Fibroblast of skin of right quadriceps (primary cell): ENCODE results near the gene MEX3A.
A peak's percentile ranks its signal among the peaks of the same experiment; 100 is the strongest.
"Not testable (repeated sequence)": the region's sequence is repeated elsewhere in the genome, so short reads cannot be mapped to it uniquely, and the experiment has no call there.

ENCODE experiments used
- DNase-seq: peaks from one replicate; pipeline ENCODE4 v3.0.0-alpha.2; 2013

The MEX3A gene

DNA sequence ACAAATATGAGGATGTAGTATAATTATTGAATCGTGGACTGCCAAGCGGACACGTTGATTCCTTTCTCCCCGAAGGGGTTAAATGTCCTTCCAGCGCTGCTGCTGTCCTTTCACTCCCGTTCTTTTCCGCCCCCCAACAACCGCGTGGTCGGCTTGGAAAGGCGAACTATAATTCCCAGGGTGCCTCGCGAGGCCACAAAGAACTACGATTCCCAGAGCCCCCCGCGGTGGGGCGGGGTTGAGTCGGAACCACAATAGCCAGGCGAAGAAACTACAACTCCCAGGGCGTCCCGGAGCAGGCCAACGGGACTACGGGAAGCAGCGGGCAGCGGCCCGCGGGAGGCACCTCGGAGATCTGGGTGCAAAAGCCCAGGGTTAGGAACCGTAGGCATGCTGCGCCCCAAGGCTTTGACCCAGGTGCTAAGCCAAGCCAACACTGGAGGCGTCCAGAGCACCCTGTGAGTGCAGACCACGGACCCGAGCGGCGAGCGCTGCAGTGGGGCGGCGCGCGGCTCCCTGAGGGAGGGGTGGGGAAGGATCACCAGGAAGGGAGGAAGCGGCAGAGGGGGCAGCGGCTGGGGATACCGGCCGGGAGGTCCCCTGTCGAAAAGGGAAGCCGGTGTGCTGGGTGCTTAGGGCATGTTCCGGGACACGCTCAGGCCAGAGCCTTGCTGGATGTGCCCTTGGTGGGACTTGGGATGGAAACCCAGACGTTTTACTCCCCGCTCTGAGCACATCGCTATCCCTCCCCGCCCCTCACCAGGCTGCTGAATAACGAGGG, 27.6 kb downstream of the MEX3A start, which contains the start of gene LAMTOR2:
LAMTOR2 (plus strand) TSS at position 283 of the 781 bp plus-strand sequence; CDS start at position 391, 108 bp downstream.
- DNase-seq: peak; percentile 97

DNA sequence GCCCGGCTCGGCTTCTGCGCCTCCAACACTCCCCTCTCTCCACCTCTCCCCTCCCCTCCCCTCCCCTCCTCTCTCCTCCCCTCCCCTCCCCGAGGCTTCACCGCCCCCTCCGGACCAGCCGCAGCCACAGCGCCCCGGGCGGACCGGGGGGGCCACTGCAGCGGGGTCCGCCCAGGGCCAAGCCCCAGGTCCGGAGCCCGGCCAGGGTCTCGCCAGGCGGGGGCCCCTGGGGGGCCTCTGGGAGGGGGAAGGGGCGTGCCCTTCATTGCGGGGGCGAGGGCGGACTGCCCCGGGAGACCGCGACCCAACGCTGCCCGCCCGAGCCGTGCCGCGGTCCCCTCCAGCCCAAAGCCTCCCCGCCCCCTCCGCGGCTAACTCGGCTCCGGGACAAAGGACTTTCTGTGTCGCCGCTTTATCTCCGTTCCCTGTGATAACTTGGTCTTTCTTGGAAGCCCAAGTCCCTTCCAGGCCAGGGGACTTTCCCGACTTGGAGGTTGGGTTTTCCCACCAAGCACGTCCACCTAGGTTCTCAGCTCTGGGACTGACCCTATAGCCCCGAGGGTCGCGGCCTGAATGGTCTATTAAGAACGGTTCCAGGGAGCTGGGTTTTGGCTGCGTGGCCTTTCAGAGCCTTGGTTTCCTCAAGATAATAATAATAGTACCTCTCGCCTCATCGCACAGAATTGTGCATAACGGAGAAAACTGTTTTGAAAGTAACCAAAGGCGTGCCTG, 28.3 kb downstream of the MEX3A start, which contains the start of gene UBQLN4:
UBQLN4 (minus strand) TSS at position 31 of the 732 bp plus-strand sequence. CDS start 97 bp downstream, outside the sequence.
- peak; percentile 88 for DNase-seq

DNA sequence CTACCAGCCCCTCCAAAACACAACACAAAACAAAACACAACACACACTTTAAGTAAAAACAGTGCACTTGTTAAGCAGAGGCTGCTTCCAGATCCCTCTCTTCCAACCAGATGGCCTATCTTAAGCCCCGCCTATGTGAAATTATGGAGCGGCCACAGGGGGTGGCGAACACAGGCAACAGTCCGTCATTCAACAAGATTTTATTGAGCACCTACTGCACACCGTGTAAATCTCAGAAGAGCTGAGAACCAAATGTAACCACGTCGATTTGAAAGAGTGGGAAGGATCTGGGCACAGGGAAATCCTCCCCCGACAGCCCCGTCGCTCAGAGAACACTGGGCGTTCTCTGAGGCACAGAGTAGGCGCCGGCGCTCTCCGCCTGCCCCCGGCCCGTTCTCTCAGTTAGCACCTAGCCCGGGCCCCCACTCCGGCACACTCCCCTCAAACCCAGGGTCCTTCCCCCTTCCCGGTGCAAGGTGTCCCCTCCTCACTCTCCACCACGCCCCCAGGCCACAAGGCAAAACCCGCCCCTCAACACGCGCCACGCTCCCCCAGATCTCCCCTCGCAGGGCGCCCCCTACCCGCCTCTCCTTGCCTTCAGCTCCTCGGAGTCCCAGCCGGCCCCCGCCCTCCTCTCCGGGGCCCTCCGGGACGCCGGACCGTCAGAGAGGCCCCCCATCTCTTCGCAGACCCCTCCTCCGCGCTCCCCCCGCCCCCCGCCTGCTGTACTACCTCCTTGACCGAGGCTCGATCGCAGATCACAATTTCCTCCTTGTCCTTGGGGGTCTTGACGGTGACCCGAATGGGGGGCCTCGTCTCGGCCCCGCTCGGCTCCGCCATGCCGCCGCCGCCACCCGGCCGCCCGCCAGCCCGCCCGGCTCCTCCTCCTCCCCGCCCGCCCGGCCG, 29.1 kb downstream of the MEX3A start:
- DNase-seq: peak; percentile 61

GRCh38 chr1:156051011-156051725, 31.1 kb downstream of the MEX3A start:
- no peak for DNase-seq

GRCh38 chr1:156050376-156050775, 31.9 kb downstream of the MEX3A start:
- no peak for DNase-seq

- no peak for DNase-seq
Observed at GRCh38 chr1:156048663-156049258, 33.5 kb downstream of the MEX3A start.

- DNase-seq: no peak
Observed at GRCh38 chr1:156045076-156045475, 37.2 kb downstream of the MEX3A start.

GRCh38 chr1:156042828-156043227, 39.4 kb downstream of the MEX3A start:
- no peak for DNase-seq

DNA sequence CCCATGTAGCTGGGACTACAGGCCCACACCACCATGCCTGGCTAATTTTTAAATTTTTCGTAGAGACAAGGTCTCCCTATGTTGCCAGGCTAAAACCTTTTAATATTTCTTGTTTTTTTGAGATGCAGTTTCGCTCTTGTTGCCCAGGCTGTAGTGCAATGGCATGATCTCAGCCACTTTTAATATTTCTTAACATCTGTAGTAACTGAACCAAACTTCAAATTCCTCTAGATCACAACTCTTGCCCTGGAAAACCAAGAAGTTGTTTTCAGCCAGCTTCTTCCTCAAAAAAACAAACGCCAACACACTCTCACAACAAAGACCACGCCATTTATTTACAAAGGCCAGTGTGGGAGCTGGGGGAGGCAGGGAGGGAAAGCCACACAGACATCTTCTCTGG, 47.3 kb downstream of the MEX3A start:
- DNase-seq: not testable (repeated sequence)

- DNase-seq: peak; percentile 20
Observed at GRCh38 chr1:156033011-156033410, 49.3 kb downstream of the MEX3A start.

GRCh38 chr1:156026588-156026987, 55.7 kb downstream of the MEX3A start:
- no peak for DNase-seq

DNA sequence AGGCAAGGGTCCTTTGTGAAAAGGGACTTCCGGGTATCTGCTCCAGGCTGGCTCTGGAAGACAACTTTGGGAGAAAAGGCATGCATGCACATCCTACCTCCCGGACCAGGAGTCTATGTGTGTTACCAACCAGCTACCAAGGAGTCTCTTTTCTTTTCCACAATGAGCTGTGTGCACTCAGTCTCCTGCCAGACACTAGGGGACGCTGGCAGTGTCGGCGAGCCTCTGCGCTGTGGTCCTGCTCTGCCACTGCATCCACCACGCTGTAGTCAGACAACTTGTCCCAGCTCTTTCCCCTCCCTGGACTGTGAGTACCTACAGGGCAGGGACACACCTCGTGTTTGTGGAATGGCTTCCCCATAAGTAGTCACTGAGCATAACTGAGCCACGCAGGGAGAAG, 56.4 kb downstream of the MEX3A start:
- DNase-seq: peak; percentile 23

DNA sequence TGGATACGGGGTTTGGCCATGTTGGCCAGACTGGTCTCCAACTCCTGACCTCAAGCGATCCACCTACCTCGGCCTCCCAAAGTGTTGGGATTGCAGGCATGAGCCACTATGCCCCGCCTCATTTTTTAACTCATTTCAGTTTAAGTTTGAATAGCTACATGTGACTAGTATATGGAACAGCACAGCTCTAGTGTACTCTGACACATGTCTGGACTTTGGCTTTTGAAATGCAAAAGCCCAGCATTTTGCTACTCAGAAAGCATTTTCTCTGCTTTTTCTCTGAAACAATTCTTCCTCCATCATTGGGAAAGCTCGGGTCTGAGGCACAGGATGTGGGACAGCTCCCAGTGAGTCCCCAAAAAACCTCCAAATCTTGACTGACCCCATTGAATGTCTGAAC, 57.5 kb downstream of the MEX3A start:
- no peak for DNase-seq
